GM12873 (cell line): Measurements from ENCODE around the gene GFI1.

Source experiments
- TF ChIP-seq, protein P1 (sequence below): IDR thresholded peaks from 2 replicates; pipeline ENCODE4 v1.5.1; 2012; ENCODE audit warnings: low read depth, mild to moderate bottlenecking, moderate library complexity, low read length, control low read depth; ENCODE audit not compliant: insufficient read depth; ENCODE audit errors: missing control alignments

The GFI1 gene

GRCh38 chr1:92480200-92480812 is 6.4 kb downstream of the GFI1 start:
- TF ChIP-seq, protein P1, sequence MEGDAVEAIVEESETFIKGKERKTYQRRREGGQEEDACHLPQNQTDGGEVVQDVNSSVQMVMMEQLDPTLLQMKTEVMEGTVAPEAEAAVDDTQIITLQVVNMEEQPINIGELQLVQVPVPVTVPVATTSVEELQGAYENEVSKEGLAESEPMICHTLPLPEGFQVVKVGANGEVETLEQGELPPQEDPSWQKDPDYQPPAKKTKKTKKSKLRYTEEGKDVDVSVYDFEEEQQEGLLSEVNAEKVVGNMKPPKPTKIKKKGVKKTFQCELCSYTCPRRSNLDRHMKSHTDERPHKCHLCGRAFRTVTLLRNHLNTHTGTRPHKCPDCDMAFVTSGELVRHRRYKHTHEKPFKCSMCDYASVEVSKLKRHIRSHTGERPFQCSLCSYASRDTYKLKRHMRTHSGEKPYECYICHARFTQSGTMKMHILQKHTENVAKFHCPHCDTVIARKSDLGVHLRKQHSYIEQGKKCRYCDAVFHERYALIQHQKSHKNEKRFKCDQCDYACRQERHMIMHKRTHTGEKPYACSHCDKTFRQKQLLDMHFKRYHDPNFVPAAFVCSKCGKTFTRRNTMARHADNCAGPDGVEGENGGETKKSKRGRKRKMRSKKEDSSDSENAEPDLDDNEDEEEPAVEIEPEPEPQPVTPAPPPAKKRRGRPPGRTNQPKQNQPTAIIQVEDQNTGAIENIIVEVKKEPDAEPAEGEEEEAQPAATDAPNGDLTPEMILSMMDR: no peak

GRCh38 chr1:92479587-92479986 is 7.1 kb downstream of the GFI1 start:
- TF ChIP-seq, protein P1: no peak

DNA sequence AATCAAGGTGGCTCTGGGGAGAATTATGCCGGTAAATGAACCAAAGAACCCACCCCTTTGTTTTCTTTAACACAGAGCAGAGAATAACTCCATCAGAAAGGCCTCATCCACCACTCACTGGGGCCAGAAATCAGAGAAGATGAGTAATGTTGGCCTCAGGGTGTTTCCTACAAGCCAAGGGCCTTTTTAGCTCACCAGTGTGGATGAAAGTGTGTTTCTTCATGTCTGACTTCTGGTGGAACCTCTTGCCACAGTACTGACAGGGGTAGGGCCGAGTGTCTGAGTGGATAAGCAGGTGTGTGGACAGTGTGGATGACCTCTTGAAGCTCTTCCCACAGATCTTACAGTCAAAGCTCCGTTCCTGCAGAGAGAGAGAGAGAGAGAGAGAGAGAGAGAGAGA is 8.3 kb downstream of the GFI1 start:
- TF ChIP-seq, protein P1: no peak

DNA sequence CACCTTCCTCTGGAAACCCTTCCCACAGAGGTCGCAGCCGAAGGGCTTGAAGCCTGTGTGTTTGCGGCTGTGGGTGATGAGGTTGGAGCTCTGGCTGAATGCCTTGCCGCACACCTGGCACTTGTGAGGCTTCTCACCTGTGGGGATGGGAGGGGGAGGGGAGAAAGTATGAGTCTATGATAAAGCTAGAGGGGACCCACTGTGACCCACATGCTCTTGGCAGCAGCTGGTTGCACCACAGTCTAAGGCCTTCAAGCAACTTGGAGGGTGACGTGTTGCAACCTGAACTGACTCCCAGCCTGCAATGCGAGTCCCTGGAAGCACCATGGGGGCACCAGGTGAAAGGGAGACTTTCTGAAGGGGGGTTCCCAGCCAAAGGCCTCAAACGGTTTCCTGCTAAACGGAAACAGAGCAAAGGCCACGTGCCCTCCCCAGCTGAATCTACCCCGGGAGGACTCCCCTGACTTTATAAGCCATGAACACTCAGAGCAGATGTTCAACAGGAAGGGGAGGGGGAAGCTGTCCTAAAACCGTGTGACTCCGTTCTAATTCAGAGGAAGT is 10.6 kb downstream of the GFI1 start:
- TF ChIP-seq, protein P1: no peak

DNA sequence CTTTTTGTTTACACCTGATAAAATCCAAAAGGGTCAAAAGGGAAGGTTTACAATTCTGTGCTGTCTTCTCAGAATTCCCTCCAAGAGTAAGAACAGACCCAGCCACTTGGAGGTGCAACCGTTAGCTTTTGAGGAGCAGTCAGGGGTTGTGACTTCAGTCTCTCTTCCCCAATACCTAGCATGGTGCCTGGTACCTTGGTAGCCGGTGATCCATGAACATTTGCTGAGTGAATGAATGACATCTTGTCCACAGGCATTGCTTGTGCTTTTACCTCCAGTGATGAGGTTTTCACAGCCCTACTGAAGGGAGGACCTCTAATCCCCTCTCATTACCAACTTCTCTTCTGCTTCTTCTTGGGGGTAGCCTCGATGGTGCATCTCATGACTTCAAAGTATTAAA is 11.7 kb downstream of the GFI1 start:
- TF ChIP-seq, protein P1: no peak

GRCh38 chr1:92473781-92474495 is 12.8 kb downstream of the GFI1 start:
- TF ChIP-seq, protein P1: no peak

GRCh38 chr1:92470216-92470615 is 16.5 kb downstream of the GFI1 start:
- TF ChIP-seq, protein P1: no peak
